ENCODE results near the gene PARD3.
A peak's percentile ranks its signal among the peaks of the same experiment; 100 is the strongest.

GRCh38 chr10:34824870-34825269, 9.8 kb upstream of the PARD3 start:
- no peak for TF ChIP-seq POLR2A (IDR thresholded peaks at IDR 0.05)
- peak in 3 of 4 donors; percentile 18 to 41 (median 25) for TF ChIP-seq CTCF (IDR thresholded peaks at IDR 0.05)
